Uterus (tissue), 4 donors: ENCODE data around the gene MTHFD2L. TPM values are rescaled to one million over a fixed set of nuclear protein-coding genes. Genes with fewer than 3 reads are reported as not detected.

Source experiments
- DNase-seq, 2 donors: peaks; one replicate each; pipeline ENCODE4 v3.0.0-alpha.2; 2019 to 2020
- H3K27ac ChIP-seq, 2 donors: fragments of 200-600 bp; sonication (generic); 1 replicate in 1 of 2; 2 replicates in 1 of 2; pipeline ENCODE4 v1.5.1; 2016 to 2018
- H3K27me3 ChIP-seq, 2 donors: fragments of 200-600 bp; sonication (generic); one replicate each; pipeline ENCODE4 v1.5.1; 2018 to 2019; ENCODE audit warnings: control low read depth in 1 of 2
- H3K36me3 ChIP-seq, 2 donors: fragments of 200-600 bp; sonication (generic); one replicate each; pipeline ENCODE4 v1.5.1; 2019; ENCODE audit warnings: control low read depth in 1 of 2
- H3K4me1 ChIP-seq, 2 donors: fragments of 200-600 bp; sonication (generic); one replicate each; pipeline ENCODE4 v1.5.1; 2018 to 2019; ENCODE audit warnings: control low read depth in 1 of 2
- H3K4me3 ChIP-seq, 2 donors: fragments of 200-600 bp; sonication (generic); 1 replicate in 1 of 2; 2 replicates in 1 of 2; pipeline ENCODE4 v1.5.1; 2018 to 2019; ENCODE audit warnings: mild to moderate bottlenecking in 1 of 2
- H3K9me3 ChIP-seq, 2 donors: fragments of 200-600 bp; sonication (generic); one replicate each; pipeline ENCODE4 v1.5.1; 2019; ENCODE audit warnings: control low read depth in 1 of 2
- CTCF ChIP-seq, 4 experiments: fragments of 200-600 bp in 2 of 4; fragments of 450-650 bp in 2 of 4; sonication (generic) in 2 of 4; IDR thresholded peaks; one replicate each; pipeline ENCODE4 v1.5.1; 2016 to 2019; ENCODE audit warnings: antibody characterized with exemption in 4 of 4, mild to moderate bottlenecking in 2 of 4, moderate library complexity in 1 of 4
- POLR2A ChIP-seq, 2 donors: fragments of 450-650 bp; IDR thresholded peaks; one replicate each; pipeline ENCODE4 v1.6.1; 2016; ENCODE audit warnings: antibody characterized with exemption in 2 of 2, mild to moderate bottlenecking in 1 of 2, moderate library complexity in 1 of 2
- intact Hi-C: fragments of 100-400 bp; cut with DNase I; formaldehyde crosslinking; loops from one replicate; pipeline ENCODE4 v1.15.1; 2023; ENCODE audit warnings: low total_unique reads
- total RNA-seq, 4 donors: library from RNA; depleted of rRNA in 3 of 4; stranded (reverse); fragments of >200 nt in 3 of 4; gene quantifications; one replicate each; pipeline versions ENCODE4 v1.1.0 to v1.2.4, GENCODE V29; 2014 to 2023
- donor health status: DM: yes; HTN: yes; CAD: no.

Gene MTHFD2L
- total RNA-seq: 10 to 100 TPM in 2 of 4 donors, 1 to 10 TPM in 2; 2.4 to 32.5 (median 12.9) TPM

GRCh38 chr4:74157561-74158465 is at the start of gene MTHFD2L:
MTHFD2L (plus strand) TSS chr4:74158118; CDS start chr4:74158139, 21 bp downstream.
- H3K4me3 ChIP-seq: peak within 1 kb of the TSS; percentile 53 to 82
- H3K4me1 ChIP-seq: no peaks in the 10 kb centered on the region
- no peaks in the 10 kb centered on the region for H3K27me3 ChIP-seq
- intact Hi-C loops: no loop called here
- TF ChIP-seq POLR2A (IDR thresholded peaks at IDR 0.05) (peak; percentile 46 to 72), CTCF (IDR thresholded peaks at IDR 0.05) (no peak)
- no peaks in the 10 kb centered on the region for H3K9me3 ChIP-seq
- peak within 1 kb of the TSS; percentile 84 to 91 for H3K27ac ChIP-seq
- DNase-seq: peak; percentile 91 to 94
- H3K36me3 ChIP-seq: no peaks in the 10 kb centered on the region

- no peaks in the 10 kb centered on the region for H3K4me1 ChIP-seq
These were observed 49.3 kb upstream of the MTHFD2L start for GRCh38 chr4:74108457-74109115.

GRCh38 chr4:74109116-74109869 is 48.6 kb upstream of the MTHFD2L start:
- Histone ChIP-seq H3K27me3 (no peaks in the 10 kb centered on the region), H3K36me3 (no peaks in the 10 kb centered on the region), H3K27ac (peak overlapping the region in 1 of 2 donors; percentile 36), H3K4me3 (no peak overlapping the region), H3K9me3 (no peaks in the 10 kb centered on the region), H3K4me1 (no peaks in the 10 kb centered on the region)
- intact Hi-C loops: no loop called here
- DNase-seq: no peak
- TF ChIP-seq POLR2A (IDR thresholded peaks at IDR 0.05): no peak
- TF ChIP-seq CTCF (IDR thresholded peaks at IDR 0.05): no peak

More at GRCh38 chr4:74108457-74109115, 49.3 kb upstream of the MTHFD2L start:
- H3K9me3 ChIP-seq: no peaks in the 10 kb centered on the region
- TF ChIP-seq POLR2A (IDR thresholded peaks at IDR 0.05): no peak
- TF ChIP-seq CTCF (IDR thresholded peaks at IDR 0.05): no peak
- peak overlapping the region in 1 of 2 donors; percentile 36 for H3K27ac ChIP-seq
- H3K4me3 ChIP-seq: no peak overlapping the region
- intact Hi-C loops: no loop called here
- H3K27me3 ChIP-seq: no peaks in the 10 kb centered on the region
- DNase-seq: no peak
- no peaks in the 10 kb centered on the region for H3K36me3 ChIP-seq

- Histone ChIP-seq H3K9me3 (no peaks in the 10 kb centered on the region), H3K36me3 (no peaks in the 10 kb centered on the region), H3K27me3 (no peaks in the 10 kb centered on the region), H3K4me3 (no peak overlapping the region), H3K27ac (peak overlapping the region in 1 of 2 donors; percentile 3), H3K4me1 (no peaks in the 10 kb centered on the region)
- TF ChIP-seq CTCF (IDR thresholded peaks at IDR 0.05) (no peak), POLR2A (IDR thresholded peaks at IDR 0.05) (no peak)
- intact Hi-C loops: no loop called here
- DNase-seq: no peak
These were observed 47.9 kb upstream of the MTHFD2L start for GRCh38 chr4:74109870-74110605.
